H1 (cell line): ENCODE measurements around the gene YIPF2. TPM values are rescaled to one million over a fixed set of nuclear protein-coding genes. Genes with fewer than 3 reads are reported as not detected.

ENCODE experiments used
- CTCF ChIA-PET: fragments of 300-600 bp; sonication (Branson Sonifier 250); formaldehyde crosslinking; loops from one replicate; lab custom pipeline; 2021; ENCODE audit not compliant: partially characterized antibody; lab: Charles Lee
- POLR2A ChIA-PET: fragments of 300-600 bp; sonication (Branson Sonifier 250); formaldehyde crosslinking; loops from one replicate; lab custom pipeline; 2021; ENCODE audit warnings: inconsistent platforms; ENCODE audit not compliant: partially characterized antibody; lab: Charles Lee
- DNase-seq, 2 experiments: peaks; one replicate each; pipeline versions ENCODE4 v3.0.0 to v3.0.0-alpha.2; 2010 to 2022; ENCODE audit warnings: low spot score in 2 of 2, low read depth in 1 of 2, mixed read lengths in 1 of 2
- FAIRE-seq: peaks from 2 replicates; lab custom pipeline; 2011; peaks lifted over from hg19 to GRCh38; lab: Jason Lieb, UNC
- H2AFZ ChIP-seq: 2 replicates; pipeline ENCODE4 v1.8.1; 2012; ENCODE audit warnings: low read length, inconsistent platforms
- H2AK5ac ChIP-seq: 2 replicates; pipeline ENCODE4 v1.6.1; 2013; ENCODE audit warnings: low read depth, low read length
- H2BK120ac ChIP-seq: replicated peaks from 2 replicates; pipeline ENCODE3; 2013; ENCODE audit warnings: low read depth, low read length, inconsistent platforms
- H2BK12ac ChIP-seq: 2 replicates; pipeline ENCODE4 v1.6.1; 2013; ENCODE audit warnings: low read depth, low read length
- H2BK15ac ChIP-seq: 2 replicates; pipeline ENCODE4 v1.6.1; 2013; ENCODE audit warnings: low read length
- H2BK20ac ChIP-seq: 2 replicates; pipeline ENCODE4 v1.6.1; 2013; ENCODE audit warnings: low read length
- H2BK5ac ChIP-seq: 2 replicates; pipeline ENCODE4 v1.6.1; 2013; ENCODE audit warnings: low read depth, low read length
- H3K14ac ChIP-seq: 2 replicates; pipeline ENCODE4 v1.6.1; 2013; ENCODE audit warnings: inconsistent platforms; ENCODE audit not compliant: insufficient read length
- H3K18ac ChIP-seq: 2 replicates; pipeline ENCODE4 v1.6.1; 2013; ENCODE audit warnings: low read length; ENCODE audit errors: extremely low read depth
- H3K23ac ChIP-seq: 2 replicates; pipeline ENCODE4 v1.6.1; 2013; ENCODE audit warnings: inconsistent platforms; ENCODE audit not compliant: insufficient read length
- H3K23me2 ChIP-seq: 2 replicates; pipeline ENCODE4 v1.6.1; 2013; ENCODE audit warnings: low read depth, low read length
- H3K27ac ChIP-seq: 2 replicates; pipeline ENCODE4 v1.6.1; 2011; ENCODE audit warnings: low read depth, low read length, inconsistent platforms
- H3K27me3 ChIP-seq, 4 experiments: replicated peaks in 1 of 4; 1 replicate in 1 of 4; 2 replicates in 3 of 4; pipeline versions ENCODE4 v1.6.1 to v1.8.1; 2011 to 2013; ENCODE audit warnings: low read length in 3 of 4, mild to moderate bottlenecking in 3 of 4, inconsistent platforms in 2 of 4, mixed read lengths in 2 of 4, moderate library complexity in 1 of 4; ENCODE audit not compliant: control insufficient read depth in 3 of 4, insufficient read depth in 3 of 4; ENCODE audit errors: extremely low read depth in 1 of 4
- H3K36me3 ChIP-seq, 4 experiments: 2 replicates each; pipeline versions ENCODE4 v1.6.1 to v1.8.1; 2011 to 2013; ENCODE audit warnings: mild to moderate bottlenecking in 4 of 4, low read length in 3 of 4, moderate library complexity in 2 of 4, control low read depth in 1 of 4, inconsistent platforms in 1 of 4; ENCODE audit not compliant: insufficient read depth in 4 of 4, control insufficient read depth in 2 of 4
- H3K4ac ChIP-seq: replicated peaks from 2 replicates; pipeline ENCODE3; 2013; ENCODE audit warnings: low read length, low read depth, mixed read lengths, inconsistent platforms; ENCODE audit not compliant: insufficient read length
- H3K4me1 ChIP-seq, 4 experiments: replicated peaks in 1 of 4; 1 replicate in 1 of 4; 2 replicates in 3 of 4; pipeline versions ENCODE4 v1.6.1 to v1.8.1; 2011 to 2013; ENCODE audit warnings: low read length in 3 of 4, inconsistent platforms in 2 of 4, mixed read lengths in 1 of 4; ENCODE audit not compliant: insufficient read depth in 4 of 4, control insufficient read depth in 3 of 4
- H3K4me2 ChIP-seq, 2 experiments: 2 replicates each; pipeline versions ENCODE4 v1.6.1 to v1.8.1; 2011 to 2013; ENCODE audit warnings: low read depth in 2 of 2, low read length in 2 of 2, control low read depth in 1 of 2, inconsistent platforms in 1 of 2, mild to moderate bottlenecking in 1 of 2; ENCODE audit not compliant: insufficient read depth in 1 of 2
- H3K4me3 ChIP-seq, 4 experiments: fragments of 200-600, 300-600 bp in 1 of 4; sonication (generic), shearing (Covaris generic), sonication (Bioruptor Twin) in 1 of 4; 2 replicates each; pipeline versions ENCODE4 v1.5.1 to v1.8.1; 2011 to 2016; ENCODE audit warnings: low read length in 4 of 4, low read depth in 3 of 4, control low read depth in 2 of 4, inconsistent platforms in 2 of 4, mild to moderate bottlenecking in 2 of 4, mixed read lengths in 1 of 4, moderate library complexity in 1 of 4; ENCODE audit not compliant: insufficient read depth in 2 of 4; ENCODE audit errors: extremely low read depth in 1 of 4
- H3K56ac ChIP-seq: replicated peaks from 2 replicates; pipeline ENCODE3; 2013; ENCODE audit warnings: low read depth, mild to moderate bottlenecking, mixed read lengths, low read length, inconsistent platforms; ENCODE audit not compliant: insufficient read length
- H3K79me1 ChIP-seq: 2 replicates; pipeline ENCODE4 v1.6.1; 2013; ENCODE audit warnings: low read depth, low read length, control low read depth
- H3K79me2 ChIP-seq, 2 experiments: 2 replicates each; pipeline versions ENCODE4 v1.6.1 to v1.8.1; 2012 to 2013; ENCODE audit warnings: low read length in 2 of 2, mild to moderate bottlenecking in 2 of 2, inconsistent platforms in 1 of 2; ENCODE audit not compliant: insufficient read depth in 2 of 2, control insufficient read depth in 1 of 2
- H3K9ac ChIP-seq, 4 experiments: replicated peaks in 1 of 4; 1 replicate in 1 of 4; 2 replicates in 3 of 4; pipeline versions ENCODE4 v1.6.1 to v1.8.1; 2011 to 2013; ENCODE audit warnings: low read depth in 3 of 4, low read length in 3 of 4, control low read depth in 2 of 4, mild to moderate bottlenecking in 2 of 4, moderate library complexity in 2 of 4, inconsistent platforms in 1 of 4; ENCODE audit errors: extremely low read depth in 1 of 4
- H3K9me3 ChIP-seq, 2 experiments: 2 replicates each; pipeline versions ENCODE4 v1.6.1 to v1.8.1; 2012 to 2013; ENCODE audit warnings: mild to moderate bottlenecking in 2 of 2, moderate library complexity in 2 of 2, control low read depth in 1 of 2, inconsistent platforms in 1 of 2, low read depth in 1 of 2, low read length in 1 of 2, mixed read lengths in 1 of 2; ENCODE audit not compliant: insufficient read depth in 2 of 2
- H4K20me1 ChIP-seq, 2 experiments: replicated peaks in 1 of 2; 2 replicates each; pipeline versions ENCODE3 to v1.8.1; 2011 to 2013; ENCODE audit warnings: inconsistent platforms in 2 of 2, low read length in 2 of 2, mild to moderate bottlenecking in 1 of 2; ENCODE audit not compliant: insufficient read depth in 2 of 2, control insufficient read depth in 1 of 2
- H4K5ac ChIP-seq: 2 replicates; pipeline ENCODE4 v1.6.1; 2013; ENCODE audit warnings: low read length, low read depth, mixed read lengths, inconsistent platforms; ENCODE audit not compliant: insufficient read length
- H4K8ac ChIP-seq: 2 replicates; pipeline ENCODE4 v1.8.0; 2013; ENCODE audit warnings: mild to moderate bottlenecking, moderate library complexity, low read length, inconsistent platforms; ENCODE audit not compliant: insufficient read depth; ENCODE audit errors: extremely low read depth
- H4K91ac ChIP-seq: replicated peaks from 2 replicates; pipeline ENCODE3; 2013; ENCODE audit warnings: low read length, mixed read lengths, inconsistent platforms; ENCODE audit not compliant: insufficient read length
- CEBPB ChIP-seq: IDR thresholded peaks from 2 replicates; pipeline ENCODE4 v1.6.1; 2012; ENCODE audit warnings: low read depth, low read length
- CREB1 ChIP-seq: IDR thresholded peaks from 2 replicates; pipeline ENCODE4 v1.6.1; 2012; ENCODE audit warnings: inconsistent platforms
- SP1 ChIP-seq: IDR thresholded peaks from 2 replicates; pipeline ENCODE4 v1.6.1; 2011; ENCODE audit warnings: low read depth, low read length
- ZNF274 ChIP-seq: IDR thresholded peaks from 2 replicates; pipeline ENCODE4 v1.7.0; 2012; ENCODE audit warnings: low read length, borderline replicate concordance; ENCODE audit errors: extremely low read depth
- WGBS, 2 experiments: shearing (Covaris generic) in 1 of 2; methylation state at CpG; one replicate each; pipeline versions ENCODE4 v1.1.6 to v1.1.7; 2013 to 2015; ENCODE audit warnings: low lambda C conversion rate in 2 of 2, mixed read lengths in 2 of 2, inconsistent platforms in 1 of 2, low coverage in 1 of 2, missing lambda C conversion rate in 1 of 2; ENCODE audit not compliant: insufficient replicate concordance in 2 of 2, insufficient coverage in 1 of 2, insufficient read length in 1 of 2; ENCODE audit errors: extremely low coverage in 1 of 2, missing lambda C conversion rate in 1 of 2; 5-methylcytosine and 5-hydroxymethylcytosine counted together
- polyA plus RNA-seq, 7 experiments: library from polyadenylated mRNA; depleted of rRNA in 3 of 7; stranded (reverse) in 5 of 7; unstranded in 2 of 7; fragments of >200 nt in 5 of 7; fragments of 200-250 nt in 2 of 7; gene quantifications; 1 replicate in 5 of 7; 2 replicates in 1 of 7; 4 replicates in 1 of 7; pipeline versions ENCODE4 v1.2.1 to v1.2.3, GENCODE V29; 2011 to 2013; ENCODE audit warnings: missing spikeins in 2 of 7, mixed read lengths in 2 of 7
- total RNA-seq: library from RNA; stranded (reverse); fragmentation: NEBNext Ultra II Directional; extraction: Animal tissue kit (Norgen Biotek cat#: 25700); gene quantifications from 2 replicates; pipeline ENCODE4 v1.2.1, GENCODE V29; 2021

Gene YIPF2
- total and polyA plus RNA-seq, 2 of the 8 experiments (the other 6 are each of a cell fraction or from before 2014, with no cell fraction given), result 48.3 to 112 TPM

DNA sequence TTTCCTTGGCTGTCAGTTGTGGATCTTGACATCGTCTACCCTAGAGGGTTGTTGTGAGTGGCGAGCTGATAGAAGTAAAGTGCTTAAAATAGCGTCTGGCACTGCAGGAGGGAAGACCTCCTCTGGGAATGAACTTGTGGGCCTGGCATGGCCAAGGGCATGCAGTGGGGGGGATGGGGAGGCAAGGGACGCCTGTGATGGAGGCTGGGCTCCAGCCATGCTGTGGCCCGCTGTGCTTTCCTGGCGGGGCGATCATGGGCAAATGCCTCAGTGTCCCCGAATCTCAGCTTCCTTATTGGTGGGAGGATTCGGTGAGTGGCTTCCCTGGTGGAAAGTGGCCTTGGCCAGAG lies 46.4 kb downstream of the YIPF2 start:
- no peak overlapping the region for H3K56ac ChIP-seq
- peak overlapping the region; percentile 29 for H4K91ac ChIP-seq
- H3K23me2 ChIP-seq, result no peaks in the 10 kb centered on the region
- H3K79me2 ChIP-seq, result peaks cover 4 to 91% of the 10 kb centered on the region in 2 experiments; a peak in 3 of 4 replicates
- no peak overlapping the region for H4K8ac ChIP-seq
- H3K27me3 ChIP-seq, result no peaks in the 10 kb centered on the region
- 74% methylated on average over 9 of the region's 9 CpGs; no CpG with 5 or more reads in 1 of the 2 experiments for WGBS, 2 experiments
- peaks cover 26 to 45% (median 38%) of the 10 kb centered on the region in 4 experiments for H3K4me1 ChIP-seq
- peak overlapping the region in 1 of 4 experiments; percentile 24; a peak in 1 of 8 replicates for H3K4me3 ChIP-seq
- peak overlapping the region; percentile 72; the same call in 1 of the 2 replicates for H3K18ac ChIP-seq
- H2BK20ac ChIP-seq, result peak overlapping the region; percentile 91
- peak overlapping the region; percentile 77; the same call in 1 of the 2 replicates for H2BK12ac ChIP-seq
- H3K79me1 ChIP-seq, result peaks cover 29% of the 10 kb centered on the region
- no peak overlapping the region for H3K9ac ChIP-seq
- H3K4me2 ChIP-seq, result peak overlapping the region; percentile 42 to 57; a peak in 2 of 4 replicates
- TF ChIP-seq SP1, result no peak
- no peak for TF ChIP-seq ZNF274
- no peak for TF ChIP-seq CREB1
- TF ChIP-seq CEBPB, result no peak
- no peak overlapping the region for H2BK120ac ChIP-seq
- H2BK5ac ChIP-seq, result peak overlapping the region; percentile 97; the same call in 1 of the 2 replicates
- H4K20me1 ChIP-seq, result peaks cover 0 to 4% of the 10 kb centered on the region in 2 experiments
- no peak for FAIRE-seq
- DNase-seq, result no peak
- H3K23ac ChIP-seq, result no peak overlapping the region
- no peak overlapping the region for H4K5ac ChIP-seq
- no peak overlapping the region for H2AFZ ChIP-seq
- no peak overlapping the region for H3K4ac ChIP-seq
- H2BK15ac ChIP-seq, result no peak overlapping the region
- no peaks in the 10 kb centered on the region for H3K9me3 ChIP-seq
- POLR2A ChIA-PET, result interaction anchor here (0.6 to 6.4 kb wide), 10 partner anchors 8 to 223 kb away, joined by 3 to 72 read pairs (median 4); partner anchors contain the start of genes CARM1 and TMED1
- H3K36me3 ChIP-seq, result no peaks in the 10 kb centered on the region
- CTCF ChIA-PET, result interaction anchor here (0.7 to 11.7 kb wide), 7 partner anchors 9 to 51 kb away, joined by 3 to 103 read pairs (median 13); partner anchors contain the start of genes CARM1 and TMED1
- H3K27ac ChIP-seq, result 0 out of 2 replicates have a peak overlapping the region, but pooled peaks have one; percentile 30
- H3K14ac ChIP-seq, result no peak overlapping the region
- peak overlapping the region; percentile 84; the same call in 1 of the 2 replicates for H2AK5ac ChIP-seq
